PC-3 (cell line): ENCODE data around the gene NDUFC2. TPM values are rescaled to one million over a fixed set of nuclear protein-coding genes. Genes with fewer than 3 reads are reported as not detected.

Source experiments
- ATAC-seq: fragments of 200-7000 bp; cut with Tn5 transposase; 2 replicates; pipeline ENCODE4 v1.9.1; 2020; ENCODE audit warnings: mild to moderate bottlenecking, moderate library complexity
- BruUV-seq: library from RNA; stranded (reverse); fragments of 400-500 nt; replicated peaks from 2 replicates; lab custom pipeline; 2021; lab: Mats Ljungman, UMichigan
- CTCF ChIA-PET: fragments of 300-600 bp; sonication (Branson Sonifier 250); formaldehyde crosslinking; loops from one replicate; lab custom pipeline; 2022; ENCODE audit warnings: antibody characterized with exemption; lab: Charles Lee
- POLR2A ChIA-PET: fragments of 300-600 bp; sonication (Branson Sonifier 250); formaldehyde crosslinking; loops from one replicate; lab custom pipeline; 2022; ENCODE audit warnings: antibody characterized with exemption; ENCODE audit not compliant: unreplicated experiment; lab: Charles Lee
- DNase-seq: peaks from one replicate; pipeline ENCODE4 v3.0.0-alpha.2; 2015
- H2AFZ ChIP-seq: fragments of 300-600 bp; sonication (generic); 2 replicates; pipeline ENCODE4 v1.6.0; 2016; ENCODE audit warnings: antibody characterized with exemption, low read length
- H3F3A ChIP-seq: fragments of 300-600 bp; sonication (generic); one replicate; pipeline ENCODE4 v1.6.0; 2017; ENCODE audit warnings: antibody characterized with exemption, low read length, control low read depth, mild to moderate bottlenecking; ENCODE audit not compliant: unreplicated experiment
- H3K27ac ChIP-seq: fragments of 300-600 bp; sonication (generic); 2 replicates; pipeline ENCODE4 v1.5.1; 2016; ENCODE audit warnings: mild to moderate bottlenecking, low read length
- H3K27me3 ChIP-seq: fragments of 300-600 bp; sonication (generic); 2 replicates; pipeline ENCODE4 v1.6.1; 2016; ENCODE audit warnings: low read length, mixed read lengths
- H3K36me3 ChIP-seq: fragments of 300-600 bp; sonication (generic); 2 replicates; pipeline ENCODE4 v1.6.1; 2016; ENCODE audit warnings: low read depth, mixed run types, low read length, mixed read lengths
- H3K4me1 ChIP-seq: fragments of 300-600 bp; sonication (generic); 2 replicates; pipeline ENCODE4 v1.5.1; 2016; ENCODE audit warnings: low read length; ENCODE audit not compliant: insufficient read depth
- H3K4me2 ChIP-seq: fragments of 300-600 bp; sonication (generic); 2 replicates; pipeline ENCODE4 v1.6.0; 2016; ENCODE audit warnings: low read length
- H3K4me3 ChIP-seq: fragments of 300-600 bp; sonication (generic); 2 replicates; pipeline ENCODE4 v1.5.1; 2016; ENCODE audit warnings: mild to moderate bottlenecking, low read length, mixed read lengths
- H3K79me2 ChIP-seq: fragments of 300-600 bp; sonication (generic); 2 replicates; pipeline ENCODE4 v1.6.1; 2017; ENCODE audit warnings: low read length, mixed read lengths
- H3K9ac ChIP-seq: fragments of 300-600 bp; sonication (generic); 2 replicates; pipeline ENCODE4 v1.6.0; 2016; ENCODE audit warnings: mild to moderate bottlenecking, low read length
- H3K9me2 ChIP-seq: fragments of 300-600 bp; sonication (generic); replicated peaks from 2 replicates; pipeline ENCODE4 v1.6.1; 2016; ENCODE audit warnings: mixed run types, low read length, mixed read lengths
- H3K9me3 ChIP-seq: fragments of 300-600 bp; sonication (generic); 2 replicates; pipeline ENCODE4 v1.6.1; 2016; ENCODE audit warnings: low read length, mixed read lengths
- H4K20me1 ChIP-seq: fragments of 300-600 bp; sonication (generic); 2 replicates; pipeline ENCODE4 v1.6.1; 2016; ENCODE audit warnings: low read length, mixed read lengths
- CTCF ChIP-seq: fragments of 300-600 bp; sonication (generic); conservative IDR thresholded peaks from 2 replicates; pipeline ENCODE4 v1.5.1; 2017; ENCODE audit warnings: antibody characterized with exemption, low read depth, mild to moderate bottlenecking, low read length
- EZH2 ChIP-seq: fragments of 300-600 bp; sonication (generic); IDR thresholded peaks from one replicate; pipeline ENCODE4 v1.6.1; 2017; ENCODE audit warnings: antibody characterized with exemption, mild to moderate bottlenecking, low read length; ENCODE audit not compliant: unreplicated experiment
- EZH2phosphoT487 ChIP-seq: fragments of 300-600 bp; sonication (generic); IDR thresholded peaks from 2 replicates; pipeline ENCODE4 v1.6.1; 2018; ENCODE audit warnings: mild to moderate bottlenecking, antibody characterized with exemption, low read length, borderline replicate concordance
- intact Hi-C: fragments of 100-400 bp; cut with micrococcal nuclease; formaldehyde crosslinking; loops from 2 replicates; pipeline ENCODE4 v1.9.0; 2023
- total RNA-seq: library from RNA; depleted of rRNA; stranded (reverse); fragments of >200 nt; gene quantifications from 2 replicates; pipeline ENCODE4 v1.2.3, GENCODE V29; 2014

Gene NDUFC2
- total RNA-seq, 1 experiment from 2014 or later, result 304 TPM

- no peak overlapping the region for H3K4me3 ChIP-seq
- no peak for ATAC-seq
- BruUV-seq, result no TSS peak
- H3K4me2 ChIP-seq, result no peak overlapping the region
- H3K4me1 ChIP-seq, result no peaks in the 10 kb centered on the region
- H3K9ac ChIP-seq, result no peak overlapping the region
- TF ChIP-seq EZH2phosphoT487 (no peak), EZH2 (no peak), CTCF (no peak)
- no peaks in the 10 kb centered on the region for H3K27me3 ChIP-seq
- intact Hi-C loops, result no loop called here
- peaks cover 16% of the 10 kb centered on the region for H3K79me2 ChIP-seq
- H3K9me2 ChIP-seq, result no peaks in the 10 kb centered on the region
- DNase-seq, result no peak
- no peaks in the 10 kb centered on the region for H4K20me1 ChIP-seq
- no peak overlapping the region for H2AFZ ChIP-seq
- no peaks in the 10 kb centered on the region for H3K9me3 ChIP-seq
- ChIA-PET POLR2A (no interaction called here), CTCF (no interaction called here)
- H3F3A ChIP-seq, result no peaks in the 10 kb centered on the region
- H3K36me3 ChIP-seq, result peaks cover 41% of the 10 kb centered on the region
- no peak overlapping the region for H3K27ac ChIP-seq
These were observed 12.0 kb downstream of the NDUFC2 start for GRCh38 chr11:78067704-78068103.

GRCh38 chr11:78066471-78066870, 13.2 kb downstream of the NDUFC2 start:
- intact Hi-C loops, result no loop called here
- Histone ChIP-seq H2AFZ (no peak overlapping the region), H3K9me2 (no peaks in the 10 kb centered on the region), H3K4me1 (no peaks in the 10 kb centered on the region), H3K27ac (no peak overlapping the region), H3K4me2 (no peak overlapping the region), H3K27me3 (no peaks in the 10 kb centered on the region), H3F3A (no peaks in the 10 kb centered on the region), H3K36me3 (peaks cover 31% of the 10 kb centered on the region), H3K79me2 (0 out of 2 replicates have a peak, but pooled peaks cover 7% of the 10 kb centered on the region), H3K9me3 (no peaks in the 10 kb centered on the region), H3K4me3 (no peak overlapping the region), H4K20me1 (no peaks in the 10 kb centered on the region), H3K9ac (no peak overlapping the region)
- no TSS peak for BruUV-seq
- POLR2A ChIA-PET, result no interaction called here
- CTCF ChIA-PET, result interaction anchor here (0.7 kb wide), 1 partner anchor 15 kb away, joined by 3 read pairs; no protein-coding TSS in a partner anchor
- no peak; the same call in 1 of the 2 replicates for ATAC-seq
- DNase-seq, result no peak
- TF ChIP-seq EZH2, result no peak
- TF ChIP-seq CTCF, result no peak
- TF ChIP-seq EZH2phosphoT487, result no peak

- peaks cover 19% of the 10 kb centered on the region for H3K36me3 ChIP-seq
- ChIA-PET POLR2A (no interaction called here), CTCF (no interaction called here)
- H3K27me3 ChIP-seq, result no peaks in the 10 kb centered on the region
- H4K20me1 ChIP-seq, result no peaks in the 10 kb centered on the region
- H3F3A ChIP-seq, result no peaks in the 10 kb centered on the region
- no peak for ATAC-seq
- H3K79me2 ChIP-seq, result no peaks in the 10 kb centered on the region
- no peak overlapping the region for H3K9ac ChIP-seq
- DNase-seq, result no peak
- H3K27ac ChIP-seq, result no peak overlapping the region
- H3K4me1 ChIP-seq, result no peaks in the 10 kb centered on the region
- H2AFZ ChIP-seq, result no peak overlapping the region
- no peak overlapping the region for H3K4me3 ChIP-seq
- intact Hi-C loops, result no loop called here
- no TSS peak for BruUV-seq
- H3K9me3 ChIP-seq, result no peaks in the 10 kb centered on the region
- H3K9me2 ChIP-seq, result no peaks in the 10 kb centered on the region
- TF ChIP-seq EZH2, result no peak
- TF ChIP-seq CTCF, result no peak
- TF ChIP-seq EZH2phosphoT487, result no peak
- H3K4me2 ChIP-seq, result no peak overlapping the region
These were observed 14.5 kb downstream of the NDUFC2 start for GRCh38 chr11:78065203-78065602.
